Measurements from ENCODE around the gene AMPD3.

DNA sequence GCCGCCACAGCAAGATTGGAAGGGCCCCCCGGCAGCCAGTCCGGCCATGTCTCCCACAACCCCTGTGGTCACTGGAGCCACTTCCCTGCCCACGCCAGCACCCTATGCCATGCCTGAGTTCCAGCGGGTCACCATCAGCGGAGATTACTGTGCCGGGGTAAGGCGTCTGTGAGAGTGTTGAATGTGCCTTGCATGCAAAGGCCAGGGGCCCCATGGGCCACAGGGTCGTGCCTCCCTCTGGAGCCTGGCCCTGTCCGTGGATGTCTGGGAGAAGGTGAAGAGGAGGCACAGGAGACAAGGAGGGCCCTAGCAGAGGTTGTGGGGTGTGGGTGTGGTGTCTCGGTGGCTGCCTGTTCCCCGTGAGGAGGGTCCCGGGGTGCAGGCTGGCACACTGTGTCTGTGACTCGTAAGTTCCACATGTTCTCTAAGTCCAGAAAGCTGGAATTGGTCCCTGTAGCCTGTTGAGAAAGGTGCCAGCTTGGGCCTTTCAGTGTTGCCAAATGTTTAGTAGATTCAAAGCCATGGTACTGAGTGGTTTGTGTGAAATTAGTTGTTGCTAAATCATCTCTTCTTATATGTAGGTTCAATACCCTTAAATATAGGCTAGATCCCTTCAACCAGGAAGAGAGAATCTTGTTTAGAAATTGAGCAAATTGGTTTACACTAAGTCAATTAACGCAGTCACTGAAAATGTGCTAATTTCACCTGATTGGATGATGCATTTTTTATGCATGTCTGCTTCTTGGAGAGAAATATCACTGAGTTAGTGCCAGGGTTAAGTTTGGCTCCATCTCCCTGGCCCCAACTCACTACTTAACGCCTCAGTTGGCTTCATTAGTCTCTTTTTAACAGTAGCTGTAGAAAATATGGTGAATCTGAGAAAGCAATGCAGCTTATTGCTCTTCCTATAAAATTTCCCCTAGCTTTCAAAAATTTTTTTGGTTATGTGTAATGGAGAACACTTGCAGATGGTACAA, 23.8 kb downstream of the AMPD3 start:
- TF ChIP-seq, protein P1, sequence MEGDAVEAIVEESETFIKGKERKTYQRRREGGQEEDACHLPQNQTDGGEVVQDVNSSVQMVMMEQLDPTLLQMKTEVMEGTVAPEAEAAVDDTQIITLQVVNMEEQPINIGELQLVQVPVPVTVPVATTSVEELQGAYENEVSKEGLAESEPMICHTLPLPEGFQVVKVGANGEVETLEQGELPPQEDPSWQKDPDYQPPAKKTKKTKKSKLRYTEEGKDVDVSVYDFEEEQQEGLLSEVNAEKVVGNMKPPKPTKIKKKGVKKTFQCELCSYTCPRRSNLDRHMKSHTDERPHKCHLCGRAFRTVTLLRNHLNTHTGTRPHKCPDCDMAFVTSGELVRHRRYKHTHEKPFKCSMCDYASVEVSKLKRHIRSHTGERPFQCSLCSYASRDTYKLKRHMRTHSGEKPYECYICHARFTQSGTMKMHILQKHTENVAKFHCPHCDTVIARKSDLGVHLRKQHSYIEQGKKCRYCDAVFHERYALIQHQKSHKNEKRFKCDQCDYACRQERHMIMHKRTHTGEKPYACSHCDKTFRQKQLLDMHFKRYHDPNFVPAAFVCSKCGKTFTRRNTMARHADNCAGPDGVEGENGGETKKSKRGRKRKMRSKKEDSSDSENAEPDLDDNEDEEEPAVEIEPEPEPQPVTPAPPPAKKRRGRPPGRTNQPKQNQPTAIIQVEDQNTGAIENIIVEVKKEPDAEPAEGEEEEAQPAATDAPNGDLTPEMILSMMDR (conservative IDR thresholded peaks at IDR 0.05; ENCODE audit: low read depth, low read length) = no peak
- no peak for TF ChIP-seq EZH2 (IDR thresholded peaks at IDR 0.05; ENCODE audit: borderline replicate concordance, low read depth, low read length, poor library complexity, severe bottlenecking)
